Fibroblast of lung (primary cell): ENCODE results near the gene HOXC5.

ENCODE experiments used
- CTCF ChIP-seq, 2 donors: IDR thresholded peaks in 1 of 2; conservative IDR thresholded peaks in 1 of 2; 1 replicate in 1 of 2; 2 replicates in 1 of 2; pipeline ENCODE4 v1.5.1; 2011 to 2012; ENCODE audit warnings: low read length in 2 of 2, control low read depth in 1 of 2, inconsistent platforms in 1 of 2, low read depth in 1 of 2, mild to moderate bottlenecking in 1 of 2
- EZH2 ChIP-seq: IDR thresholded peaks from 2 replicates; pipeline ENCODE4 v1.5.1; 2012; ENCODE audit warnings: low read length, control low read depth, mild to moderate bottlenecking; ENCODE audit errors: missing control alignments

DNA sequence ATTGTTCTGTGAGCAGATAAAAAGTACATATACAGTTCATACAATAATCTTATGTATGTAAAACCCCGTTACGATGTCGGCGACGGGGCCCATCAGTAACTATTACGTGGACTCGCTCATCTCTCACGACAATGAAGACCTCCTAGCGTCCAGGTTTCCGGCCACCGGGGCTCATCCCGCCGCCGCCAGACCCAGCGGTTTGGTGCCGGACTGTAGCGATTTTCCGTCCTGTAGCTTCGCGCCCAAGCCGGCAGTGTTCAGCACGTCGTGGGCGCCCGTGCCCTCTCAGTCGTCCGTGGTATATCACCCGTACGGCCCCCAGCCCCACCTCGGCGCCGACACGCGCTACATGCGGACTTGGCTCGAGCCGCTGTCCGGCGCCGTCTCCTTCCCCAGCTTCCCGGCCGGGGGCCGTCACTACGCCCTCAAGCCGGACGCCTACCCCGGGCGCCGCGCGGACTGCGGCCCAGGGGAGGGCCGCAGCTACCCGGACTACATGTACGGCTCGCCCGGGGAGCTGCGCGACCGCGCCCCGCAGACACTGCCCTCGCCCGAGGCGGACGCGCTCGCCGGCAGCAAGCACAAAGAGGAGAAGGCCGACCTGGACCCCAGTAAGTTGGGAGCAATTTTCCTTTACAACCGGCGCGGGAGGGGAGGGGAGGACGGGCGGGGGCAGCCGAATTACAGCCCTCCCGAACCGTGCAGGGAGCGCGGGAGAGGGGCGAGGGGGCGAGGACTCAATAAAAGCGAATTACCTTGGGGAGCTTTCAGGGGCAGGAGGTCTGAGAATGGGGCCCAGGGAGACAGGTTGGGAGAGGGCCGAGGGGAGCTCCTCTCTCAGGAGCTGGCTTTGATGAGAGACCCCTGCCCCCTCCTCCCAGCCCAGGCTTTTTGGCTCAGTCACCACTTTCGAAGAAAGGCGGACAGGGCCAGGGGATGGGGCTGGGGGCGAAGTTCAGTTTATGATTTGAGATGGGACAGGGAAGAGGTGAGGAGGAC is 32.4 kb upstream of the HOXC5 start, which contains the start of gene HOXC9:
- no peak for TF ChIP-seq CTCF (conservative IDR thresholded peaks at IDR 0.05 in 1 of 2, IDR thresholded peaks at IDR 0.05 in 1 of 2; ENCODE audit: low read depth in 1 of 2, low read length in 2 of 2)
- peak; percentile 98 for TF ChIP-seq EZH2
